Immature natural killer cell (primary cell): Measurements from ENCODE around the gene EXOC2. TPM values are rescaled to one million over a fixed set of nuclear protein-coding genes. Genes with fewer than 3 reads are reported as not detected.

Experiments used
- DNase-seq, 3 donors: peaks; one replicate each; pipeline ENCODE4 v3.0.0; 2022; ENCODE audit warnings: mixed read lengths in 1 of 3
- H3K27ac Mint-ChIP-seq, 6 donors: one replicate each; pipeline ENCODE4 v1.8.0; 2020; ENCODE audit warnings: mixed read lengths in 6 of 6, mild to moderate bottlenecking in 5 of 6, inconsistent platforms in 4 of 6, moderate library complexity in 3 of 6
- H3K27me3 Mint-ChIP-seq, 3 donors: one replicate each; pipeline ENCODE4 v1.8.0; 2020 to 2021; ENCODE audit warnings: low read depth in 3 of 3, mild to moderate bottlenecking in 3 of 3, mixed read lengths in 3 of 3, moderate library complexity in 3 of 3, inconsistent platforms in 1 of 3
- H3K36me3 Mint-ChIP-seq, 3 donors: one replicate each; pipeline ENCODE4 v1.8.0; 2020; ENCODE audit warnings: mixed read lengths in 3 of 3, inconsistent platforms in 2 of 3, mild to moderate bottlenecking in 2 of 3
- H3K4me1 Mint-ChIP-seq, 2 donors: one replicate each; pipeline ENCODE4 v1.8.0; 2020; ENCODE audit warnings: inconsistent platforms in 2 of 2, mild to moderate bottlenecking in 2 of 2, mixed read lengths in 2 of 2, moderate library complexity in 1 of 2
- H3K4me3 Mint-ChIP-seq, 5 donors: one replicate each; pipeline ENCODE4 v1.8.0; 2020; ENCODE audit warnings: mild to moderate bottlenecking in 5 of 5, mixed read lengths in 5 of 5, inconsistent platforms in 3 of 5, moderate library complexity in 3 of 5
- H3K9me3 Mint-ChIP-seq, 6 donors: one replicate each; pipeline ENCODE4 v1.8.0; 2020; ENCODE audit warnings: mild to moderate bottlenecking in 6 of 6, mixed read lengths in 6 of 6, inconsistent platforms in 4 of 6, moderate library complexity in 3 of 6
- polyA plus RNA-seq, 3 donors: library from polyadenylated mRNA; unstranded; fragments of 300-500 nt; fragmentation: Illumina TruSeq; gene quantifications; one replicate each; pipeline ENCODE4 v1.2.3, GENCODE V29; 2021

EXOC2 gene
- polyA plus RNA-seq, 3 donors from 2014 or later, result 23.8 to 33.8 (median 25.6) TPM

GRCh38 chr6:715709-716491 is 23.0 kb upstream of the EXOC2 start:
- no peaks in the 10 kb centered on the region for H3K9me3 Mint-ChIP-seq
- H3K27ac Mint-ChIP-seq, result no peak overlapping the region
- H3K4me1 Mint-ChIP-seq, result peaks cover 11 to 12% of the 10 kb centered on the region in 2 donors
- peaks cover 0 to 5% (median 0%) of the 10 kb centered on the region in 3 donors for H3K36me3 Mint-ChIP-seq
- no peak overlapping the region for H3K4me3 Mint-ChIP-seq
- peaks cover 0 to 2% (median 1%) of the 10 kb centered on the region in 3 donors for H3K27me3 Mint-ChIP-seq
- DNase-seq, result no peak

- Mint-ChIP-seq H3K27me3 (peaks cover 0 to 1% (median 0%) of the 10 kb centered on the region in 3 donors), H3K36me3 (peaks cover 0 to 5% (median 0%) of the 10 kb centered on the region in 3 donors), H3K4me1 (peaks cover 22 to 27% of the 10 kb centered on the region in 2 donors), H3K27ac (peak overlapping the region in 2 of 6 donors; percentile 72 to 73), H3K9me3 (no peaks in the 10 kb centered on the region), H3K4me3 (no peak overlapping the region)
- no peak for DNase-seq
These were observed 21.2 kb upstream of the EXOC2 start for GRCh38 chr6:714100-714499.

- Mint-ChIP-seq H3K27me3 (peaks cover 0 to 2% (median 0%) of the 10 kb centered on the region in 3 donors), H3K27ac (peak overlapping the region in 2 of 6 donors; percentile 25 to 53), H3K4me1 (peaks cover 22 to 27% of the 10 kb centered on the region in 2 donors), H3K36me3 (peaks cover 0 to 5% (median 0%) of the 10 kb centered on the region in 3 donors), H3K9me3 (no peaks in the 10 kb centered on the region), H3K4me3 (no peak overlapping the region)
- DNase-seq, result no peak
These were observed 20.4 kb upstream of the EXOC2 start for GRCh38 chr6:713351-713750.

DNA sequence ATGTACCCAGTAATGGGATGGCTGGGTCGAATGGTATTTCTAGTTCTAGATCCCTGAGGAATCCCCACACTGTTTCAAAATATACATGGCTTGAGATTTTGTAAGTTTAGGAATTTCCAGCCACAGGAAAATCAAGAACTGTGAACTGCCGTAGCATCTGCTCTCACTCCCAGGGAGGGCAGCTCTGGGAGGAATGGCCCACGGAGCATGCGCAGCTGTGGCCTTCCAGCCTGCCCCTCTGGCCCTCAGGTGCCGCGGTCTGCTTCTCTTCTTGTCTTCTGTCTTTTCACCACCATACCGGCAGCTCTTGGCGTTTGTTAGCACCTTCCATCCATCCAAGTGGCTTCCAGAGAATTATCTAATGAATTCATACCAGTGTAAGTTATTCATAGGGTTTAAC is 19.9 kb upstream of the EXOC2 start:
- Mint-ChIP-seq H3K4me3 (peak overlapping the region in 3 of 5 donors; percentile 6 to 41 (median 8)), H3K36me3 (peaks cover 0 to 5% (median 0%) of the 10 kb centered on the region in 3 donors), H3K27me3 (peaks cover 0 to 2% (median 0%) of the 10 kb centered on the region in 3 donors), H3K27ac (peak overlapping the region in 4 of 6 donors; percentile 35 to 80 (median 50)), H3K9me3 (no peaks in the 10 kb centered on the region), H3K4me1 (peaks cover 22 to 27% of the 10 kb centered on the region in 2 donors)
- DNase-seq, result no peak

GRCh38 chr6:711925-712324 is 19.0 kb upstream of the EXOC2 start:
- H3K27me3 Mint-ChIP-seq, result peaks cover 0 to 4% (median 2%) of the 10 kb centered on the region in 3 donors

DNA sequence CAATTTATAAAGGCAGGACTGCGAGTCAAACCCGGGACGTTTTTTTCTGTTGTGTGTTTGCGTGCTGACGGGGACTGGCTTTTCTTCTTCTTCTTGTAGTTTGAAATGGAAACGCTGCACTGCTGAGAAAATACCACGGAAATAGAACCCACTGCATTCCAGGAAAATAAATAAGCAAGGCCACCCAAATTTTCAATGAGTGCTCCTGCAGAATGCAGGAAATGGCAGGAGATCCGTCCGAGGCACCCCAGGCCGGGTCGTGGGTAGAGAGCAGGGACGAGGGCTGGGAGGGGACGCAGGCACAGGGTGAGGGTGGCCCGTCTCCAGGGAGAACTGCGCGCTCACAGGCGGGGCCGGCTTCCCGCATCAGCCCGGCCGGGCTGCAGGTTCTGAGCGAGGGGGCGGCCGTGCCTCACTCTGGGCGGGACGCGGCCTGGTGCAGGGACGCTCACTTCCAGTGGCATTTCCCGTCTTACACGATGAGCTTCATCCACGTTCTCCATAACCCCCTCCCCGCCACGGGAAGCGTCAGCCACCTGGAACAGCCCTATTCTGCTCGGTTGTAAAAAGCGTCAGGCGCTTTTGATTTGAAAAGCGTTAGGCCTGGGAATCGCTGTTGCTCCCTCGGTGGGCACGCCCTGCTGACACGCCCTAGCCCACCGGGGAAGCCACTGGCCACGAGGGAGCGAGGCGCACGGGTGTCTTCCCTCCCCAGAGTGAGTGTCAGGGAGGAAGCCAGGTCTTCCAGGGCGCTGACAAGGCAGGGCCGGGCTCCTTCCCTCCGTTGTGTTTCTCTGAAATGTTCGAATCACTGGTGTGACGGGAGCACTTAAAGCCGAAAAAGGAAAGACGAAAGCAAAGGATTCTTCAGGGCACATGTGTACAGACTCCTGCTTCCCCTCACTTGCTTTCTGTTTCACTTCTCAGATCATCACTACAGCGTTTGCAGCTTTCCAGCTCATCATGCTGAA is 17.9 kb upstream of the EXOC2 start:
- Mint-ChIP-seq H3K4me3 (peak overlapping the region; percentile 99 to 100 (median 99)), H3K27me3 (peaks cover 0 to 8% (median 7%) of the 10 kb centered on the region in 3 donors), H3K4me1 (peaks cover 22 to 27% of the 10 kb centered on the region in 2 donors), H3K36me3 (no peaks in the 10 kb centered on the region), H3K9me3 (no peaks in the 10 kb centered on the region), H3K27ac (peak overlapping the region; percentile 97 to 100 (median 99))
- DNase-seq, result peak; percentile 50 to 64 (median 52)

More at GRCh38 chr6:711925-712324, 19.0 kb upstream of the EXOC2 start:
- peak overlapping the region; percentile 97 to 100 (median 99) for H3K27ac Mint-ChIP-seq
- H3K4me1 Mint-ChIP-seq, result peaks cover 22 to 27% of the 10 kb centered on the region in 2 donors
- DNase-seq, result no peak
- peak overlapping the region; percentile 99 to 100 (median 99) for H3K4me3 Mint-ChIP-seq
- H3K9me3 Mint-ChIP-seq, result no peaks in the 10 kb centered on the region
- no peaks in the 10 kb centered on the region for H3K36me3 Mint-ChIP-seq

GRCh38 chr6:709471-710056 is 16.6 kb upstream of the EXOC2 start:
- H3K36me3 Mint-ChIP-seq, result no peaks in the 10 kb centered on the region
- peak overlapping the region; percentile 99 to 100 (median 99) for H3K4me3 Mint-ChIP-seq
- no peaks in the 10 kb centered on the region for H3K9me3 Mint-ChIP-seq
- H3K27ac Mint-ChIP-seq, result peak overlapping the region in 5 of 6 donors; percentile 97 to 100 (median 99)
- DNase-seq, result no peak
- peaks cover 22 to 27% of the 10 kb centered on the region in 2 donors for H3K4me1 Mint-ChIP-seq
- H3K27me3 Mint-ChIP-seq, result peaks cover 0 to 8% (median 8%) of the 10 kb centered on the region in 3 donors

DNA sequence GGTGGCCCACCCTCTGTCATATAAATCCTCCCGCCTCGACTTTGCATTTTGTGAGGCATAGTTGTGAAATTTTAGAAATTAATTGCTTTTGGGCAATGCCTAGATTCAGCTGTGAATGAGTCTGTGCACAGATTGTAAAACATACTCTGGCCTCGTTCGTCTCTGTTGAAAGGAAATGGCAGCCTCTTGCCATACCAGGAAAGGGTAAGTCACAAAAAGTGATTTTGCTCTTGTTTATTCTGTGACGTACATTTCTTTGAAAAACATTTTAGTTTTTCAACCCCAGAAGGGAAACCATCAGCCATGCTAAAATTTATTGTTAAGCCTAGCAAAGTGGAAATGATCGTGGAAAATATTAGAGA is 15.3 kb upstream of the EXOC2 start:
- Mint-ChIP-seq H3K36me3 (no peaks in the 10 kb centered on the region), H3K4me1 (peaks cover 22 to 27% of the 10 kb centered on the region in 2 donors), H3K4me3 (no peak overlapping the region), H3K9me3 (no peaks in the 10 kb centered on the region), H3K27me3 (peaks cover 0 to 8% (median 8%) of the 10 kb centered on the region in 3 donors), H3K27ac (no peak overlapping the region)
- no peak for DNase-seq

GRCh38 chr6:707576-708236 is 14.8 kb upstream of the EXOC2 start:
- no peaks in the 10 kb centered on the region for H3K9me3 Mint-ChIP-seq
- peaks cover 0 to 8% (median 8%) of the 10 kb centered on the region in 3 donors for H3K27me3 Mint-ChIP-seq
- DNase-seq, result no peak
- no peaks in the 10 kb centered on the region for H3K36me3 Mint-ChIP-seq
- H3K27ac Mint-ChIP-seq, result no peak overlapping the region
- H3K4me3 Mint-ChIP-seq, result no peak overlapping the region
- H3K4me1 Mint-ChIP-seq, result peaks cover 20 to 27% of the 10 kb centered on the region in 2 donors

DNA sequence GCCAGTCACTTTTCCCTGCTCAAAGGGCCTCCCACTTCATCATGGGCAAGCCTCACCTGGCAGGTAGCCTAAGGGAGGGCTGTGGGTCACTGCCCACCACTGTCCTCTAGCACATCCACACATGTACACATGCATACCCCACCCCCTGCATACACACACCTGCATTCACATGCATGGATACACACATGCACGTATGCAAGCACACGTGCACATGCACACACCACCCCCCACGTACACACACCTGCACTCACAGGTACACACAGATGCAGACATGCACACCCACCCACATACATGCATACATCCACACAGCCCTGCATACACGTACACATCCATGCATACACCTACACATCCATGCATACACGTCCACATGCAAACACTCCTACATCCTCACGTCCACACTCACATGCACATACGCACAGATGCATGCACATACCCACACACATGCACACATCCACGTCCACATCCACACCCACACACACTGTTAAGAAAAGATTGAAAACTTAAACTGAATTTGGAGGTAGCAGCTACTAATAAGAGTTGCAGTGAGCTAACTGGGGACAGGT is 14.0 kb upstream of the EXOC2 start:
- H3K4me3 Mint-ChIP-seq, result no peak overlapping the region
- peaks cover 20 to 26% of the 10 kb centered on the region in 2 donors for H3K4me1 Mint-ChIP-seq
- DNase-seq, result no peak
- H3K27ac Mint-ChIP-seq, result no peak overlapping the region
- peaks cover 0 to 8% (median 8%) of the 10 kb centered on the region in 3 donors for H3K27me3 Mint-ChIP-seq
- no peaks in the 10 kb centered on the region for H3K9me3 Mint-ChIP-seq
- no peaks in the 10 kb centered on the region for H3K36me3 Mint-ChIP-seq

GRCh38 chr6:706146-706545 is 13.2 kb upstream of the EXOC2 start:
- H3K4me3 Mint-ChIP-seq, result no peak overlapping the region
- no peaks in the 10 kb centered on the region for H3K9me3 Mint-ChIP-seq
- H3K36me3 Mint-ChIP-seq, result no peaks in the 10 kb centered on the region
- H3K27me3 Mint-ChIP-seq, result peaks cover 0 to 8% (median 8%) of the 10 kb centered on the region in 3 donors
- no peak overlapping the region for H3K27ac Mint-ChIP-seq
- DNase-seq, result no peak
- H3K4me1 Mint-ChIP-seq, result peaks cover 12 to 18% of the 10 kb centered on the region in 2 donors

- Mint-ChIP-seq H3K4me3 (no peak overlapping the region), H3K4me1 (peaks cover 2 to 7% of the 10 kb centered on the region in 2 donors), H3K9me3 (no peaks in the 10 kb centered on the region), H3K27me3 (peaks cover 0 to 8% (median 8%) of the 10 kb centered on the region in 3 donors), H3K27ac (no peak overlapping the region), H3K36me3 (no peaks in the 10 kb centered on the region)
- DNase-seq, result no peak
These were observed 12.1 kb upstream of the EXOC2 start for GRCh38 chr6:705047-705446.
